GM20000 (cell line): ENCODE data around the gene MBD3L5.
"Not testable (repeated sequence)": the region's sequence is repeated elsewhere in the genome, so short reads cannot be mapped to it uniquely, and the experiment has no call there.

Experiments
- DNase-seq: peaks from one replicate; pipeline ENCODE4 v3.0.0; 2012; ENCODE audit warnings: low spot score
- CTCF ChIP-seq: IDR thresholded peaks from 2 replicates; pipeline ENCODE4 v1.5.1; 2012; ENCODE audit warnings: mild to moderate bottlenecking, control low read depth; ENCODE audit errors: extremely low read depth, missing control alignments

The MBD3L5 gene

GRCh38 chr19:7063764-7064418 is 33.5 kb downstream of the MBD3L5 start:
- no peak for TF ChIP-seq CTCF
- no peak for DNase-seq

- not testable (repeated sequence) for DNase-seq
Observed at GRCh38 chr19:7067122-7067521, 36.7 kb downstream of the MBD3L5 start.

GRCh38 chr19:7067716-7068115 is 37.3 kb downstream of the MBD3L5 start:
- no peak for DNase-seq
- no peak for TF ChIP-seq CTCF

GRCh38 chr19:7068599-7068998 is 38.2 kb downstream of the MBD3L5 start:
- no peak for TF ChIP-seq CTCF
- no peak for DNase-seq

- peak; percentile 97 for DNase-seq
- TF ChIP-seq CTCF, result no peak
Observed at GRCh38 chr19:7069042-7069903, 38.9 kb downstream of the MBD3L5 start, which contains the start of gene ZNF557. Gene ZNF557, plus strand, starts transcription at chr19:7069703. Its CDS starts 5,372 bp downstream, at chr19:7075075.

- no peak for DNase-seq
Observed at GRCh38 chr19:7069904-7070226, 39.5 kb downstream of the MBD3L5 start.

GRCh38 chr19:7072541-7072940 is 42.2 kb downstream of the MBD3L5 start:
- no peak for DNase-seq
- TF ChIP-seq CTCF, result no peak

More at GRCh38 chr19:7069904-7070226, 39.5 kb downstream of the MBD3L5 start:
- TF ChIP-seq CTCF, result no peak
